Measurements from ENCODE around the gene DTNB.
A peak's percentile ranks its signal among the peaks of the same experiment; 100 is the strongest.
"Not testable (repeated sequence)": the region's sequence is repeated elsewhere in the genome, so short reads cannot be mapped to it uniquely, and the experiment has no call there.

Gene DTNB

DNA sequence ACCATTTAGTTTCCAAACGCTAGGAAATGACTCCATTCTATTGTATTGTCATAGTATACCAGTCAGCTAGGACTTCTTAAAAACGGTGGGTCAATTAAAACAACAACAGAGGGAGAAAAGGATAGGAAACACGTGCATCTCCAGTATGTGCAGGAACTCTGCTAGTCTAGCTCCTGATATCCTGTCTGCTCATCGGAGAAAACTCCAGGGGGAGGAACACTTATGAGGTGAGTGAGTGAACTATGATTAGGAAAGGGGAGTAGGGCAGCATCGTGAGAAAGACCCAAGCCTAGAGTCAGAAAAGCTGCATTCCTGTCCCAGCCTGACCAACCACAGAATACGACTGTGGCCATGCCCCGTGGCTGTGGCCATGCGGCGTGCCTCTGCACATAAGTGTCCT lies 34.2 kb downstream of the DTNB start:
- H3K4me3 ChIP-seq (ENCODE audit: low read depth, low read length) = no peak overlapping the region
- DNase-seq (ENCODE audit: low read depth) = peak; percentile 15
- TF ChIP-seq, protein P1, sequence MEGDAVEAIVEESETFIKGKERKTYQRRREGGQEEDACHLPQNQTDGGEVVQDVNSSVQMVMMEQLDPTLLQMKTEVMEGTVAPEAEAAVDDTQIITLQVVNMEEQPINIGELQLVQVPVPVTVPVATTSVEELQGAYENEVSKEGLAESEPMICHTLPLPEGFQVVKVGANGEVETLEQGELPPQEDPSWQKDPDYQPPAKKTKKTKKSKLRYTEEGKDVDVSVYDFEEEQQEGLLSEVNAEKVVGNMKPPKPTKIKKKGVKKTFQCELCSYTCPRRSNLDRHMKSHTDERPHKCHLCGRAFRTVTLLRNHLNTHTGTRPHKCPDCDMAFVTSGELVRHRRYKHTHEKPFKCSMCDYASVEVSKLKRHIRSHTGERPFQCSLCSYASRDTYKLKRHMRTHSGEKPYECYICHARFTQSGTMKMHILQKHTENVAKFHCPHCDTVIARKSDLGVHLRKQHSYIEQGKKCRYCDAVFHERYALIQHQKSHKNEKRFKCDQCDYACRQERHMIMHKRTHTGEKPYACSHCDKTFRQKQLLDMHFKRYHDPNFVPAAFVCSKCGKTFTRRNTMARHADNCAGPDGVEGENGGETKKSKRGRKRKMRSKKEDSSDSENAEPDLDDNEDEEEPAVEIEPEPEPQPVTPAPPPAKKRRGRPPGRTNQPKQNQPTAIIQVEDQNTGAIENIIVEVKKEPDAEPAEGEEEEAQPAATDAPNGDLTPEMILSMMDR (conservative IDR thresholded peaks at IDR 0.05; ENCODE audit: low read depth, low read length) = no peak

DNA sequence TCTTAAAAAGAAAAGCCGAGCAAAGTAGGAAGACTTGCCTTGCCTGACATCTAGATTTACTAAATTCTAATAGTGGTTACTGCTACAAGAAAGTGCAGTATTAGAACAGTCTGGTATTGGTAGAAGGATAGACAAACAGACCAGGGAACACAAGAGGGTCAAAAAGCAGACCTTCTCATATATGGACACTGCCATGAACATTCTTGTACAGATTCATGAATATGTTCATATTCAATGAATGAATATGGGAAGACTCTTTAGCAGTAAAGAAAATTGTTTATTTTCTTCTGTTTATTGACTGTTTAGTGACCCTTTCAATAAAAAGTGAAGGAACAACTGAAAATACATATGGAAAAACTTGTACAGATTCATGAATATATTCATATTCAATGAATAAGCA lies 37.6 kb downstream of the DTNB start:
- TF ChIP-seq, protein P1 (conservative IDR thresholded peaks at IDR 0.05; ENCODE audit: low read depth, low read length) = no peak
- no peak for DNase-seq (ENCODE audit: low read depth)
- H3K4me3 ChIP-seq (ENCODE audit: low read depth, low read length) = no peak overlapping the region

DNA sequence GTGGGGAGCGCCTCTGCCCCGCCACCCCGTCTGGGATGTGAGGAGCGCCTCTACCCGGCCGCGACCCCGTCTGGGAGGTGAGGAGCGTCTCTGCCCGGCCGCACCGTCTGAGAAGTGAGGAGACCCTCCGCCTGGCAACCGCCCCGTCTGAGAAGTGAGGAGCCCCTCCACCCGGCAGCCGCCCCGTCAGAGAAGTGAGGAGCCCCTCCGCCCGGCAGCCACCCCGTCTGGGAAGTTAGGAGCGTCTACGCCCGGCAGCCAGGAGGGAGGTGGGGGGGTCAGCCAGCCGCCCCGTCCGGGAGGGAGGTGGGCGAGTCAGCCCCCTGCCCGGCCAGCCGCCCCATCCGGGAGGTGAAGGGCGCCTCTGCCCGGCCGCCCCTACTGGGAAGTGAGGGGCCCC lies 39.6 kb downstream of the DTNB start:
- not testable (repeated sequence) for DNase-seq (ENCODE audit: low read depth)

DNA sequence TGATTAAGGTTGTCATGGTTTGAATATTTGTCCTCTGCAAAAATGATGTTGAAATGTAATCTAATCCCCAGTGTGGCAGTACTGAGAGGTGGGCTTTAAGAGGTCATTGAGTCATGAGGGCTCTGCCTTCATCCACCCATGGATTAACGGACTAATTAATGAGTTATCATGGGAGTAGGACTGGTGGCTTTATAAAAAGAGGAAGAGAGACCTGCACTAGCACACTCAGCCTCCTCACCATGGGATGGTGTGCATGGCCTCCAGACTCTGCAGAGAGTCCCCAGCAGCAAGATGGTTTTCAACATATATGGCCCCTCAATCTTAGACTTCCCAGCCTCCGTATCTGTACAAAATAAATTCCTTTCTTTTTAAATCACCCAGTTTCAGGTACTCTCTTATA lies 41.0 kb downstream of the DTNB start:
- TF ChIP-seq, protein P1 (conservative IDR thresholded peaks at IDR 0.05; ENCODE audit: low read depth, low read length) = no peak
- no peak for DNase-seq (ENCODE audit: low read depth)
- H3K4me3 ChIP-seq (ENCODE audit: low read depth, low read length) = no peak overlapping the region

More for the DNA sequence above, 39.6 kb downstream of the DTNB start:
- H3K4me3 ChIP-seq (ENCODE audit: low read depth, low read length) = not testable (repeated sequence)

DNA sequence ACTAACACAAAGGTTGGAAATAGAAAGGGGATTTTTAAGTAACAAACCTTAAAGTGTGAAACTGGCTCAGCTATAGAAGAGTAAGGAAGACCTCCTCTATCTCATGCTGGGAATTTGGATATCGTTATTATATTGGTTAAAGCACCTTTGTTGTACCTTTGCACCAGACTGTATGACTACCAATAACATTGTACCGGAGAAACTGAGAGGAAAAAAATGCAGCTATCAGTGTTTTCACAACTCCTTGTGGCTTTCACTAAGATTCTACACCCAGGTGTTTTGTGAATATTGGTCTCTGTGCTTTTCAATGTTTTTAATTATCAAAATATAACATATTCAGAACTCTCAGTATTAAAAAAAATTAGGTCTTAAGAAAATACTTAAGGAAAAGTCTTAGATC lies 48.7 kb downstream of the DTNB start:
- DNase-seq (ENCODE audit: low read depth) = no peak
- H3K4me3 ChIP-seq (ENCODE audit: low read depth, low read length) = no peak overlapping the region
- TF ChIP-seq, protein P1 (conservative IDR thresholded peaks at IDR 0.05; ENCODE audit: low read depth, low read length) = no peak

DNA sequence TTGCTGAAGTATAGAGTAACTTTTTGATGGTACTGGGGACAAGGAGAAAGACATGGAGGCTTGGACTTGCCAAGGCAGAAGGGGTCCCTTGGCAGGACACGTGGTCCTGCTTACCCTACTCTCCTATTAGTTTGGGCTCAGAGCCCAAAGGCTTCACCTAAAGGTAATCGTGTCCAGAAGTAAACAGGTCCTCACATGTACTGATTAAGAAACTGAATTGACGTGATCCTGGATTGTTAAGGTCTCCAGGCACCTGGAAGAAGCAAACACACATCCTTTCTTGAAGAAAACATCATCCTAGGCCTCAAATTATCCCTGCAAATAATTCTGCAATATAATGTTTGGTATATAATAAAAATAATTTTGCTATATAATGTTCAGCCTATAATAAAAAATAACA lies 50.0 kb downstream of the DTNB start:
- no peak for DNase-seq (ENCODE audit: low read depth)
- no peak overlapping the region for H3K4me3 ChIP-seq (ENCODE audit: low read depth, low read length)
- TF ChIP-seq, protein P1 (conservative IDR thresholded peaks at IDR 0.05; ENCODE audit: low read depth, low read length) = no peak

DNA sequence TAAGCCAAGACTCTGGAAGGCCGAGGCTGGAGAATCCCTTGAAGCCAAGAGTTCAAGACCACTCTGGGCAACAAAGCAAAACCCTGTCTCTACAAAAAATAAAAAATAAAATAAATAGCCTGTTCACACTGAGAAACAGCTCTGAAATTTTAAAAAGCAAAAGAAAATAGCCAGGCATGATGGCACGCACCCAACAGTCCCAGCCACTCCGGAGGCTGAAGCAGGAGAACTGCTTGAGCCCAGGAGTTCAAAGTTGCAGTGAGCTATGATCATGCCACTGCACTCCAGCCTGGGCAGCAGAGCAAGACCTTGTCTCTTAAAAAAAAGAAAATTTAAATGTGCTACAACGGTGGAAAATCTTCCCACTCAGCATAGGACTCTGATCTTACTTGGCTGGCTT lies 52.7 kb downstream of the DTNB start:
- TF ChIP-seq, protein P1 (conservative IDR thresholded peaks at IDR 0.05; ENCODE audit: low read depth, low read length) = no peak
- H3K4me3 ChIP-seq (ENCODE audit: low read depth, low read length) = no peak overlapping the region
- DNase-seq (ENCODE audit: low read depth) = no peak

DNA sequence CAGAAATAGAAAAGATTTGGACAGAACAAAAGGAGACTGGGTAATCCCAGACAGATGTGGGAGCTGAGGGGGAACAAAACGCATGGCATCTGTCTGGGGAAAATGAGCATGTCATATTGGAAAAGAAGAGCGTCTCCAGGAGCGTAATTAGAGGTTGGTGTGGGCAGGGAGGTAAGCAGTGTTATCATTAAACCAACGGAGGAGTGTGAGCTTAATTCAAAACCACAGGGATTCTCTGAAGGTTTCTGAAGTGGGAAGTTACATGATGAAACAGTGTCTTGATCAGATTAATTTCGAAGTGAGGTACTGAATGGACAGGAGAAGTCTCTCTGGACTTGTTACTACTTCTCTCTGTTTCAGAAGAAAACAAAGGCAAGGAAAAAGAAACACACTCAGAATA lies 53.3 kb downstream of the DTNB start:
- TF ChIP-seq, protein P1 (conservative IDR thresholded peaks at IDR 0.05; ENCODE audit: low read depth, low read length) = no peak
- peak; percentile 20 for DNase-seq (ENCODE audit: low read depth)
- no peak overlapping the region for H3K4me3 ChIP-seq (ENCODE audit: low read depth, low read length)

All from choroid plexus epithelial cell (primary cell).